NCI-H524 treated with DMSO at 0.1 percent for 48 hours (cell line): ENCODE measurements around the gene SFSWAP.
"Not testable (repeated sequence)": the region's sequence is repeated elsewhere in the genome, so short reads cannot be mapped to it uniquely, and the experiment has no call there.

Source experiments
- DNase-seq: peaks from one replicate; lab custom pipeline; 2025; lab: John Stamatoyannopoulos, UW

SFSWAP gene

GRCh38 chr12:131702573-131702877, 8.4 kb upstream of the SFSWAP start:
- DNase-seq, result no peak

GRCh38 chr12:131703161-131703560, 7.7 kb upstream of the SFSWAP start:
- DNase-seq, result no peak

- DNase-seq, result no peak
Observed at GRCh38 chr12:131704509-131704908, 6.4 kb upstream of the SFSWAP start.

- DNase-seq, result not testable (repeated sequence)
Observed at GRCh38 chr12:131706709-131707108, 4.2 kb upstream of the SFSWAP start.

- no peak for DNase-seq
Observed at GRCh38 chr12:131709226-131709625, 1.7 kb upstream of the SFSWAP start.

GRCh38 chr12:131711551-131712205, 788 bp downstream of the SFSWAP start:
- no peak for DNase-seq

GRCh38 chr12:131713349-131713748, 2.5 kb downstream of the SFSWAP start:
- DNase-seq, result no peak

GRCh38 chr12:131714759-131715158, 3.9 kb downstream of the SFSWAP start:
- no peak for DNase-seq

GRCh38 chr12:131716282-131716681, 5.4 kb downstream of the SFSWAP start:
- no peak for DNase-seq

GRCh38 chr12:131720241-131720640, 9.4 kb downstream of the SFSWAP start:
- no peak for DNase-seq

- no peak for DNase-seq
Observed at GRCh38 chr12:131720921-131721320, 10.0 kb downstream of the SFSWAP start.

GRCh38 chr12:131721548-131721947, 10.7 kb downstream of the SFSWAP start:
- no peak for DNase-seq

- DNase-seq, result no peak
Observed at GRCh38 chr12:131723532-131723931, 12.6 kb downstream of the SFSWAP start.

- no peak for DNase-seq
Observed at GRCh38 chr12:131724534-131724933, 13.6 kb downstream of the SFSWAP start.

- DNase-seq, result no peak
Observed at GRCh38 chr12:131725503-131725902, 14.6 kb downstream of the SFSWAP start.

- DNase-seq, result no peak
Observed at GRCh38 chr12:131728720-131729119, 17.8 kb downstream of the SFSWAP start.

GRCh38 chr12:131729254-131729955, 18.5 kb downstream of the SFSWAP start:
- no peak for DNase-seq

- DNase-seq, result no peak
Observed at GRCh38 chr12:131732996-131733615, 22.2 kb downstream of the SFSWAP start.

GRCh38 chr12:131733874-131734273, 23.0 kb downstream of the SFSWAP start:
- no peak for DNase-seq

GRCh38 chr12:131734336-131735152, 23.7 kb downstream of the SFSWAP start:
- DNase-seq, result no peak

GRCh38 chr12:131735153-131735456, 24.2 kb downstream of the SFSWAP start:
- no peak for DNase-seq

- DNase-seq, result no peak
Observed at GRCh38 chr12:131735476-131736445, 24.9 kb downstream of the SFSWAP start.
